Kidney (tissue), 14 donors: Measurements from ENCODE around the gene CPAMD8. TPM values are rescaled to one million over a fixed set of nuclear protein-coding genes. Genes with fewer than 3 reads are reported as not detected.
A peak's percentile ranks its signal among the peaks of the same experiment; 100 is the strongest.

Experiments used
- DNase-seq, 5 donors: peaks; one replicate each; pipeline ENCODE4 v3.0.0-alpha.2; 2013 to 2020
- FAIRE-seq: peaks from 2 replicates; lab custom pipeline; 2012; peaks lifted over from hg19 to GRCh38; lab: Jason Lieb, UNC
- H3K27ac ChIP-seq, 2 donors: one replicate each; pipeline ENCODE4 v1.7.0; 2013; ENCODE audit warnings: low read depth in 2 of 2, low read length in 2 of 2, inconsistent platforms in 1 of 2
- H3K27me3 ChIP-seq: one replicate; pipeline ENCODE4 v1.7.1; 2013; ENCODE audit warnings: low read length, inconsistent platforms; ENCODE audit not compliant: control insufficient read depth, insufficient read depth
- H3K36me3 ChIP-seq, 3 donors: one replicate each; pipeline versions ENCODE4 v1.7.0 to v1.7.1; 2013; ENCODE audit warnings: low read length in 3 of 3, control low read depth in 1 of 3, inconsistent platforms in 1 of 3; ENCODE audit not compliant: insufficient read depth in 3 of 3, control insufficient read depth in 2 of 3
- H3K4me1 ChIP-seq, 3 donors: one replicate each; pipeline versions ENCODE4 v1.7.0 to v1.7.1; 2013; ENCODE audit warnings: low read length in 3 of 3, inconsistent platforms in 1 of 3, low read depth in 1 of 3; ENCODE audit not compliant: control insufficient read depth in 2 of 3, insufficient read depth in 2 of 3
- H3K4me3 ChIP-seq, 3 donors: one replicate each; pipeline versions ENCODE4 v1.7.0 to v1.8.1; 2013; ENCODE audit warnings: low read length in 3 of 3, control low read depth in 1 of 3, inconsistent platforms in 1 of 3
- H3K9ac ChIP-seq, 3 donors: one replicate each; pipeline versions ENCODE4 v1.7.0 to v1.7.1; 2013; ENCODE audit warnings: low read length in 3 of 3, control low read depth in 1 of 3, inconsistent platforms in 1 of 3
- H3K9me3 ChIP-seq, 3 donors: one replicate each; pipeline versions ENCODE4 v1.7.0 to v1.7.1; 2013; ENCODE audit warnings: low read length in 3 of 3, control low read depth in 1 of 3, inconsistent platforms in 1 of 3; ENCODE audit not compliant: control insufficient read depth in 2 of 3, insufficient read depth in 1 of 3
- CTCF ChIP-seq: IDR thresholded peaks from 3 replicates; pipeline ENCODE4 v1.5.1; 2012; ENCODE audit warnings: mild to moderate bottlenecking, moderate library complexity, borderline replicate concordance; ENCODE audit not compliant: insufficient read depth; ENCODE audit errors: extremely low read depth
- intact Hi-C: fragments of 100-400 bp; cut with DNase I; formaldehyde crosslinking; loops from one replicate; pipeline ENCODE4 v1.11.1; 2022
- polyA plus RNA-seq: library from polyadenylated mRNA; stranded (reverse); fragments of 350-450 nt; fragmentation: Illumina TruSeq; extraction: RNeasy Lipid Tissue Mini Kit (QIAGEN cat#74804); gene quantifications from one replicate; pipeline ENCODE4 v1.2.3, GENCODE V29; 2014; ENCODE audit warnings: low read depth, low replicate concordance; ENCODE audit not compliant: insufficient read depth
- total RNA-seq: library from RNA; stranded (reverse); fragmentation: NEBNext Ultra II Directional; extraction: Animal tissue kit (Norgen Biotek cat#: 25700); gene quantifications from one replicate; pipeline ENCODE4 v1.2.1, GENCODE V29; 2021
- donor health status: control.
- donor health status: control.
- donor health status: control.
- donor health status: control.
- donor health status: control.
- donor health status: DM: yes; HTN: yes; CAD: no.
- donor health status: Normal renal cell carcinoma (clear cell type).

CPAMD8 gene
- total and polyA plus RNA-seq, 2 donors from 2014 or later, result 22.0 to 64.1 TPM

- Histone ChIP-seq H3K27me3 (no peaks in the 10 kb centered on the region), H3K36me3 (no peaks in the 10 kb centered on the region)
- no peak for FAIRE-seq
Measured at GRCh38 chr19:16919496-16919895, 107.1 kb downstream of the CPAMD8 start.

DNA sequence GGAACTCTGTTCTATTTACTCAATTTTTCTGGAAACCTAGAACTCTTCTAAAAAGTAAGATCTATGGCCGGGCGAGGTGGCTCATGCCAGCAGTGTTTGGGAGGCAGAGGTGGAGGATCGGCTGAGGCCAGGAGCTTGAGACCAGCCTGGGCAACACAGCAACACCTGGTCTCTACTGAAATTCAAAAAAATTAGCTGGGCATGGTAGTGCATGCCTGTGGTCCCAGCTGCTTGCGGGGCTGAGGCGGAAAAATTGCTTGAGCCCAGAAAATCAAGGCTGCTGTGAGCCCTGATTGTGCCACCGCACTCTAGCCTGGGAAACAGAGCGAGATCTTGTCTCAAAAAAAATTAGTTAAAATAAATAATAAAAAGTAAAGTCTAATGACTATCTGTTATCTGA, 109.2 kb downstream of the CPAMD8 start:
- intact Hi-C loops, result no loop called here
- no peak for TF ChIP-seq CTCF
- no peaks in the 10 kb centered on the region for H3K36me3 ChIP-seq
- H3K27ac ChIP-seq, result no peak overlapping the region
- H3K27me3 ChIP-seq, result no peaks in the 10 kb centered on the region
- peaks cover 0 to 16% (median 4%) of the 10 kb centered on the region in 3 donors for H3K9me3 ChIP-seq
- H3K4me3 ChIP-seq, result no peak overlapping the region
- FAIRE-seq (no peak), DNase-seq (peak in 1 of 5 donors; percentile 22)
- no peaks in the 10 kb centered on the region for H3K4me1 ChIP-seq
- H3K9ac ChIP-seq, result no peak overlapping the region

More at GRCh38 chr19:16919496-16919895, 107.1 kb downstream of the CPAMD8 start:
- no peak overlapping the region for H3K27ac ChIP-seq
- H3K9ac ChIP-seq, result no peak overlapping the region
- H3K9me3 ChIP-seq, result peaks cover 0 to 4% (median 0%) of the 10 kb centered on the region in 3 donors
- H3K4me3 ChIP-seq, result no peak overlapping the region
- intact Hi-C loops, result no loop called here
- TF ChIP-seq CTCF, result no peak
- DNase-seq, result peak in 1 of 5 donors; percentile 18
- H3K4me1 ChIP-seq, result no peaks in the 10 kb centered on the region

- no peak for FAIRE-seq
- intact Hi-C loops, result no loop called here
- Histone ChIP-seq H3K36me3 (no peaks in the 10 kb centered on the region), H3K27ac (no peak overlapping the region), H3K4me1 (no peaks in the 10 kb centered on the region), H3K9ac (no peak overlapping the region), H3K9me3 (peaks cover 0 to 19% (median 4%) of the 10 kb centered on the region in 3 donors), H3K4me3 (no peak overlapping the region), H3K27me3 (no peaks in the 10 kb centered on the region)
- TF ChIP-seq CTCF, result no peak
- DNase-seq, result no peak
Measured at GRCh38 chr19:16915734-16916133, 110.9 kb downstream of the CPAMD8 start.

- DNase-seq, result no peak
- no peak for FAIRE-seq
- H3K4me3 ChIP-seq, result no peak overlapping the region
- H3K27me3 ChIP-seq, result no peaks in the 10 kb centered on the region
- no peak overlapping the region for H3K9ac ChIP-seq
- no peak overlapping the region for H3K27ac ChIP-seq
- H3K36me3 ChIP-seq, result no peaks in the 10 kb centered on the region
- peaks cover 0 to 19% (median 4%) of the 10 kb centered on the region in 3 donors for H3K9me3 ChIP-seq
- no peaks in the 10 kb centered on the region for H3K4me1 ChIP-seq
- TF ChIP-seq CTCF, result no peak
- intact Hi-C loops, result no loop called here
Measured at GRCh38 chr19:16915135-16915534, 111.5 kb downstream of the CPAMD8 start.
